GM19468 (cell line): ENCODE measurements around the gene TMEM163.
"Not testable (repeated sequence)": the region's sequence is repeated elsewhere in the genome, so short reads cannot be mapped to it uniquely, and the experiment has no call there.

Experiments used
- ATAC-seq: cut with Tn5 transposase; IDR thresholded peaks from one replicate; pipeline ENCODE4 v1.9.1; 2021; ENCODE audit warnings: mild to moderate bottlenecking, moderate library complexity, moderate number of reproducible peaks; ENCODE audit not compliant: unreplicated experiment; ENCODE audit errors: extremely low read depth

TMEM163 gene

GRCh38 chr2:134667541-134667940 lies 51.3 kb downstream of the TMEM163 start:
- ATAC-seq, result no peak

DNA sequence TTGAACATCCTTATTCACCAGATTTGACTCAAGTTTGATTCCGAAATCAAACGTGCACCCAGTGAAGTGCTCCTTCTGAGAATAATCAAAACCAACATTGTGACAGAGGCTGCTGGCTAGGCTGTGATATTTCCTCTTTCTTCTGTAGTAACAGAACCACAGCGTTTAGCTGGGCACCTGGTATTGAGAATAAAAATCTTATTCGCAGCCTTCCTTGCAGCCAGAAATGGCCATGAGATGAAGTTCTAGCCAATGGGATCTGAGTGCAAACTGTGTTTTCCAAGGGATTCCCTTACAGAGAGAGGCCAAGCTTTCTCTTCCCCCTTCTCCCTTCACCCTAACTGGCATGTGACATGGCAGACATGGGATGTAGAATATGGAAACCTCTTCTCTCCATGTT lies 51.7 kb downstream of the TMEM163 start:
- ATAC-seq, result no peak

DNA sequence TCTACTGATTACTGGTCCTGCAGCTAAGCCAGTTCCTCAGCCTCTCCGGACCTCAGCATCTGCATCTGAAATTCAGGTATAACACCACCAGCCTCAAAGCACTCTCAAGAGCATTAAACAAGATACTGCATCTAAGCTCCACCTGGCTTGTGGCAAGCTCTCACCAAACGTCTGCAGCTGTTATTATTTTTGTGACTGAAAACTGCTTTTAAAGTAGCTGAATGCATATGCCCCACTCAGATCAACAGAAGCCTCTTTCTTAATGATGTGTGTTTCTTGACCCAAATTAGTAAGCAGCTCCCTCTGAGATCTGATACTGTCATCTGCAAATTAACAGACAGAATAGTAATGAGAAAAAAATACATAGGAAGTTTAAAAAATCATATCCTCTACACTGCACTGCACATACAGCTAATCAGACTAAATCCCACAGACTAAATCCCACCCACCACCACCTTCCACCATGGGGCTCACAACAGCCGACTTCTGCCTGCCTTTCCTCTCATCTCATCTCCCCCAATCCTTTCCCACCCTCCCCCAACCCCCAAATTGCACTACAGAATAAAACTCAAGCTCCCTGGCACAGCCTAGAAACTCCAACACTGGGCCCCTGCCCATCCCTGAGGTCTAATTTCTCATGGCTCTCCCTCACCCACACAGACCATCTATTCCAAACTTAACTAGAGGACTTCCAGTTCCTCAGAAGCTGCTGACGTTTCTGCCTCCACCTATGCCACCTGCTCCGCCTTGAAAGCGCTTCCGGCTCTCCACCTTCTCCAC lies 52.9 kb downstream of the TMEM163 start:
- ATAC-seq, result no peak

DNA sequence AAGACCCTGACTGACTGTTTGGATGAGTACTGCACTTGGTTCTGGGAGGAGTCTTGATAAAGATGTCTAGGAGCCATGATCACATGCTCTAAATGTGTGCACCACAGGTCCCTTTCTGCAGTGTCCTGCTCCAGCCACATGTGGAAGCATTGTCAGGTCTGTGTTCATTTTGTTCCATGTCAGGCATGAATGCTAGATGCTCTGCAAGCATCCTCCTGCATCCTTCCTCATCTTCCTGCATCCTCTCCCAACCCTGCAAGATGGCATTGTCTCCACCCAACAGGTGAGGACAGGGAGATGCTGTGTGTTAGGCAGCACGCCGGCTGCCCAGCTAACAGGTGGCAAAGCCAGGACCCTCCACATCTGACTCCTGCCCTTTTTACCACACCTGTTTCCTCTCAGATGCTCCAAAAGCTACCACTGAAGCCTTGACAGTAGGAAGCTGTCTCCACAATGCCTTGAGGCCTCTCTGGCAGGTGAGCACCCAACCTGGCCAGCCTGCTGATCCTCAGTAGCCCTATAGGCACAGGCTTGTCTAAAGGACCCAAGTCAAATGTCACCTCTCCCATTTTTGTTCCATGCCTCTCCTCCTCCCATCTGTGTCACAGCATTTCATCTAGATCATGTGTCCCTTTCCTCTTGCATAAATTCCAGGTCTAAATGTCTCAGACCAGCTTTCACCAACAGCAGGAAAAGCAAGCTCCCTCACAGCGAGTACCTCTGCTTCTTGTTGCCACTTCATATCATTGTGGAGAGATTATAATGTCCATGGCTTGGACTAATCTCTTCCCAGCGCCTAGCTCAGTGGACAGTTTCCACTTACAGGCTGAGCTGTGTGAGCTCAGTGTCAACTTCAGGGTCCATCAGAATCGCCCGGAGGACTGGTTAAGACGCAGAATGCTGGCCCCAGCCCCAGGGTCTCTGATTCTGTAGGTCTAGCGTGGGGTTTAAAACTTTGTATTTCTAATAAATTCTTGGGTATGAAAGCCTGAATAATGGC lies 55.0 kb downstream of the TMEM163 start:
- no peak for ATAC-seq

DNA sequence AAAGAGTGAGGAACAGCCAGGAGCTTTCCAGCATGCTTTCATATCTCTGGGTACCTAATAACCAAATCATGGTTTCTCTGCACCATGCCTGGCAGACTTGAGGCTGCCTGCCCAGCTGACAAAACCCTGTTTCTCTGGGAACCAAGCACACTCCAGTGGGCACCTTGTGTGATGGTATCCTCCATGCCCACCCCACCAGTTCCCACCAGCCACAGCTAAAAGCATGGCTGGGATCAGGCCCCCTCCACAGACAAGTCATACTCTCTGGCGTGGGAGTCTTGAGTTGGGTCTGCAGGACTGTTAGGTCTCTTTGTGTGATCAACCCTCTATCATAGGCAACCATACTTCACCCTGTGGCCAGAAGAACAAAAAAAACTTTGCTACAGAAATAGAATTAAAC lies 56.0 kb downstream of the TMEM163 start:
- no peak for ATAC-seq

GRCh38 chr2:134660626-134661402 lies 58.0 kb downstream of the TMEM163 start:
- ATAC-seq, result no peak

DNA sequence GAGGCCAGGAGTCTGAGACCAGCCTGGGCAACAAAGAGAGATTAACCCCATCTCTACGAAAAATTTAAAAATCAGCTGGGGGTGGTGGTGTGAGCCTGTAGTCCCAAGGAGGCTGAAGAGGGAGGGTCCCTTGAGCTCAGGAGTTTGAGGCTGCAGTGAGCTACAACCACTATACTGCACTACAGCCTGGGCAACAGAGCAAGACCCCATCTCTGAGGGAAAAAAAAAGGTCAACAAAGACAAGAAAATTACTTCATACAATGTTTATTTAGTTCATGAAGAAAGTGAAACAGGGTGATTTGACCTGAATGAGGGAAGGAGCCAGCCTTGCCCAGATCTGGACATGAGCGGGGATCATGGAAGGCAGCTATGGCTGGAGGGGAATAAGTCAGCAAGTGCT lies 59.1 kb downstream of the TMEM163 start:
- no peak for ATAC-seq

DNA sequence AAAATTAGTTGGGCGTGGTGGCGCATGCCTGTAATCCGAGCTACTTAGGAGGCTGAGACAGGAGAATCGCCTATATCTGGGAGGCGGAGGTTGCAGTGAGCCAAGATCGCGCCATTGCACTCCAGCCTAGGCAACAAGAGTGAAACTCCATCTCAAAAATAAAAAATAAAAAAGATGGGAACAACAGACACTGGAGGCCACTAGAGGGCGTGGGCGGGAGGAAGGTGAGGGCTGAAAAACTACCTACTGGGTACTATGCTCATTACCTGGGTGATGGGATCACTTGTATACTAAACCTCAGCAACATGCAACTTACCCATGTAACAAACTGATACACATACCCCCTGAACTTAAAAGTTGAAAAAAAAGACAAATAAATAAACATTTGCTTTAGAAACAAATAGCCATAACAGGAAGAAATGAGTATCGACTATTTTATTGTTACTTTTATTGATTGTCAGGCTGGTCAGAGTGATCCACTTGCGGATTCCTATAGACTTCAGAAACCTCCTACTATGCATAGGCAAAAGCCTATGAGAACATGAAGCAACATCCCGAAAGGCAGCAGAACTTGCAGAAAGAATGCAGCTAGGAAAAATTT lies 61.0 kb downstream of the TMEM163 start:
- no peak for ATAC-seq

DNA sequence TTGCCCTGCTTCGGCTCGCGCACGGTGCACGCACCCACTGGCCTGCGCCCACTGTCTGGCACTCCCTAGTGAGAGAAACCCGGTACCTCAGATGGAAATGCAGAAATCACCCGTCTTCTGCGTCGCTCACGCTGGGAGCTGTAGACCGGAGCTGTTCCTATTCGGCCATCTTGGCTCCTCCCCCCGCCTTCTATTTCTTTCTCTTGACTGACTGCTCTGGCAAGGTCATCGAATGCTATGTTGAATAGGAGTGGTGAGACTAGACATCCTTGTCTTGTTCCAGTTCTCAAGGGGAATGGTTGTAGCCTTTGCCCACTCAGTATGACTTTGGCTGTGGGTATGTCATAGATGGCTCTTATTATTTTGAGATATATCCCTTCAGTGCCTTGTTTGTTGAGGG lies 62.4 kb downstream of the TMEM163 start:
- ATAC-seq, result not testable (repeated sequence)

DNA sequence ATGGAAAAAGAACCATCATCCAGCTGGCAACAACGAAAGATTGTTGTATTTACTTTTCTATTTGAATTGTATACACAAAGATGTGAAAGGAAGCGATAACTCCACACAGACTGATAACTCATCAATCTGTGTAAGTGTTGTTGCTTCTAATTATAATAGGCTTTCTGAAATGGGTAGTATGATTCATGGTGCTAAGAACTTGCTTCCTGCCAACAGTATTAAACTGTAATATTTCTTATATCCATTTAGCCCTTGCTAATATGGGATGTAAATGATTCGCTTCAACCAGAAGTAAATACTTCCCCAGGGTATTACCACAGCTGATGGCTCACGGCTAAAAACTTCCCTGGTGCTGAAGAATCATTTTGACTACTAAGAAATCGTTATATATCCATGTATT lies 70.2 kb downstream of the TMEM163 start:
- ATAC-seq, result no peak

GRCh38 chr2:134647607-134648256 lies 71.1 kb downstream of the TMEM163 start:
- no peak for ATAC-seq

GRCh38 chr2:134642938-134643337 lies 75.9 kb downstream of the TMEM163 start:
- no peak for ATAC-seq

- no peak for ATAC-seq
Measured at GRCh38 chr2:134640494-134640893, 78.3 kb downstream of the TMEM163 start.

- ATAC-seq, result no peak
Measured at GRCh38 chr2:134639265-134639664, 79.5 kb downstream of the TMEM163 start.

DNA sequence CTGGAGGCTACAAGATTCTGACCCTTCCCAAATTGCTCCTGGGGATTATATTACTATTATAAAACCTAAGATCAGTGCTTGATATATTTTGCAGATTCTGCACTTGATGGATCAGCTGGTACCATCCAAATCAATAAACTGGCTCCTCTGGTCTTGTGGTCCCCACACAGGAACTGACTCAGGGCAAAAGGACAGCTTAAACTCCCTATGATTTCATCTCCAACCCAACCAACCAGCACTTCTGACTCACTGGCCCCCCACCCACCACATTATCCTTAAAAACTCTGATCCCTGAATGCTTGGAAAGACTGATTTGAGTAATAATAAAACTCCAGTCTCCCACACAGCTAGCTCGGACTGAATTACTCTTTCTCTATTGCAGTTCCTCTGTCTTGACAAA lies 82.1 kb downstream of the TMEM163 start:
- no peak for ATAC-seq

GRCh38 chr2:134634054-134634753 lies 84.6 kb downstream of the TMEM163 start:
- no peak for ATAC-seq

- no peak for ATAC-seq
Measured at GRCh38 chr2:134630504-134631159, 88.2 kb downstream of the TMEM163 start.

DNA sequence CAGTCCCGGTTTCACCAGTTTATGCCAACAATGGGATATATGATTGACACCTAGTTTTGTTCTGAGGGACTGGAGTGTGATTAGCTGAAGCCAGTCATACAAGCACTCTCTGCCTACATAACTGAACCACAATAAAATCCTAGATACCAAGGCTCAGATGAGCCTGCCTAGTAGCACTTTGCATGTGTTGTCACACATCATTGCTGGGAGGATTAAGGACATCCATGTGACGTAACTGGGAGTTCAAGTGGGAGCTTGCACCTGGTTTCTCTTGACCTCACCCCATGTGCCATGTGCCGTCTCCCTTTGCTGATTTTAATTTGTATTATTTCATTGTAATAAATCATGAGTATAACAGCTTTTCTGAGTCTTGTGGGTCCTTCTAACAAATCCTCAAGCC lies 90.3 kb downstream of the TMEM163 start:
- ATAC-seq, result no peak
